ENCODE measurements around the gene ENTHD1. TPM values are rescaled to one million over a fixed set of nuclear protein-coding genes. Genes with fewer than 3 reads are reported as not detected.

Gene ENTHD1
- total and polyA plus RNA-seq, 9 of the 15 experiments (the other 6 are each of a cell fraction or from before 2014, with no cell fraction given) = 0.13 to 0.98 (median 0.35) TPM

GRCh38 chr22:39707351-39707750, 186.2 kb downstream of the ENTHD1 start:
- Histone ChIP-seq H3K36me3 (ENCODE audit: control insufficient read depth, insufficient read depth, low read length) (no peaks in the 10 kb centered on the region), H3K27me3 (ENCODE audit: control insufficient read depth in 2 of 2, insufficient read depth in 2 of 2, low read length in 2 of 2) (no peaks in the 10 kb centered on the region), H3K4me3 (no peak overlapping the region), H3K9me3 (replicated peaks; ENCODE audit: control insufficient read depth, insufficient read depth, low read depth, low read length) (no peaks in the 10 kb centered on the region), H3K27ac (ENCODE audit: extremely low read depth, low read depth, low read length) (no peak overlapping the region), H3K79me2 (ENCODE audit: control insufficient read depth, insufficient read depth, low read length) (no peaks in the 10 kb centered on the region), H3K4me2 (ENCODE audit: insufficient read depth, low read length) (no peak overlapping the region), H4K20me1 (replicated peaks; ENCODE audit: control insufficient read depth, insufficient read depth, low read length) (no peaks in the 10 kb centered on the region), H2AFZ (ENCODE audit: low read depth, low read length) (no peak overlapping the region), H3K9me1 (ENCODE audit: control insufficient read depth, insufficient read depth, low read length) (no peaks in the 10 kb centered on the region), H3K9ac (ENCODE audit: insufficient read depth in 1 of 2, low read depth in 2 of 2, low read length in 2 of 2) (no peak overlapping the region; a peak in 1 of 4 replicates), H3K4me1 (replicated peaks in 1 of 2; ENCODE audit: control insufficient read depth in 2 of 2, insufficient read depth in 2 of 2, low read length in 2 of 2) (peaks cover under 1 to 33% of the 10 kb centered on the region in 2 experiments; a peak in 2 of 5 replicates)
- in situ Hi-C loops (cut with MboI) = no loop called here
- BruUV-seq (replicated peaks) = no TSS peak
- no peak for FAIRE-seq
- intact Hi-C loops (cut with micrococcal nuclease) = no loop called here
- WGBS (ENCODE audit: insufficient coverage, low coverage, missing lambda C conversion rate) = 100% methylated on average over 1 of the region's 5 CpGs
- POLR2A ChIA-PET = interaction anchor here (0.6 kb wide), 1 partner anchor 23 kb away, joined by 3 read pairs; no protein-coding TSS in a partner anchor
- no peak for TF ChIP-seq FOXM1 (IDR thresholded peaks at IDR 0.05; ENCODE audit: low read depth)
- TF ChIP-seq FOXM1 (CRISPR knock-in tag; IDR thresholded peaks at IDR 0.05; ENCODE audit: low read depth) = no peak
- no peak for TF ChIP-seq POLR2G (IDR thresholded peaks at IDR 0.05; ENCODE audit: low read depth, low read length)
- TF ChIP-seq ZNF263 (CRISPR knock-in tag; IDR thresholded peaks at IDR 0.05; ENCODE audit: borderline replicate concordance) = no peak
- TF ChIP-seq ZBTB7A (IDR thresholded peaks at IDR 0.05; ENCODE audit: borderline replicate concordance, control insufficient read depth, low read depth, low read length) = no peak
- no peak for TF ChIP-seq NELFE (IDR thresholded peaks at IDR 0.05; ENCODE audit: insufficient read depth, insufficient read length)
- TF ChIP-seq PCBP2 (IDR thresholded peaks at IDR 0.05; ENCODE audit: low read depth, low read length, poor library complexity, severe bottlenecking) = no peak
- TF ChIP-seq ETV6 (IDR thresholded peaks at IDR 0.05; ENCODE audit: borderline replicate concordance in 1 of 2, low read depth in 2 of 2, low read length in 1 of 2) = no peak
- TF ChIP-seq ETV6 (CRISPR knock-in tag; IDR thresholded peaks at IDR 0.05; ENCODE audit: borderline replicate concordance) = no peak
- no peak for TF ChIP-seq ID3 (CRISPR knock-in tag; IDR thresholded peaks at IDR 0.05)
- no peak for TF ChIP-seq ID3 (tag; IDR thresholded peaks at IDR 0.05)
- no peak for TF ChIP-seq ZNF668 (CRISPR knock-in tag; IDR thresholded peaks at IDR 0.05)
- TF ChIP-seq ZNF280B (CRISPR knock-in tag; IDR thresholded peaks at IDR 0.05) = no peak
- no peak for TF ChIP-seq ARID2 (IDR thresholded peaks at IDR 0.05)
- DNase-seq (ENCODE audit: extremely low read depth in 1 of 4, low spot score in 3 of 4) = no peak
- CTCF ChIA-PET (ENCODE audit: low intra/inter-chr PET ratio) = no interaction called here
- ATAC-seq = no peak

All from K562 (cell line).